ENCODE results near the gene CHCHD5. TPM values are rescaled to one million over a fixed set of nuclear protein-coding genes. Genes with fewer than 3 reads are reported as not detected.

Gene CHCHD5
- total and polyA plus RNA-seq, 2 of the 8 experiments (the other 6 are each of a cell fraction or from before 2014, with no cell fraction given) = 27.2 to 71.5 TPM

- no peak for TF ChIP-seq KDM5A (IDR thresholded peaks at IDR 0.05; ENCODE audit: low read length)
- TF ChIP-seq RXRA (IDR thresholded peaks at IDR 0.05; ENCODE audit: insufficient read depth, low read depth, low read length) = no peak
- TF ChIP-seq SRF (IDR thresholded peaks at IDR 0.05; ENCODE audit: low read depth, low read length) = no peak
- no peak for TF ChIP-seq PHF8 (conservative IDR thresholded peaks at IDR 0.05; ENCODE audit: low read depth, low read length)
Observed at GRCh38 chr2:112623913-112624777, 39.7 kb downstream of the CHCHD5 start (continued).

All from H1 (cell line).